Peyer's patch (tissue), 4 donors: ENCODE measurements around the gene CCR2. TPM values are rescaled to one million over a fixed set of nuclear protein-coding genes. Genes with fewer than 3 reads are reported as not detected.

Experiments used
- DNase-seq, 3 donors: peaks; one replicate each; pipeline ENCODE4 v3.0.0-alpha.2; 2017 to 2019
- H3K27ac ChIP-seq, 4 donors: fragments of 200-600 bp; sonication (generic); one replicate each; pipeline ENCODE4 v1.5.1; 2016 to 2019
- H3K27me3 ChIP-seq, 2 donors: fragments of 200-600 bp; sonication (generic); one replicate each; pipeline ENCODE4 v1.5.1; 2019
- H3K36me3 ChIP-seq, 3 donors: fragments of 200-600 bp; sonication (generic); one replicate each; pipeline ENCODE4 v1.5.1; 2016 to 2019
- H3K4me1 ChIP-seq, 4 donors: fragments of 200-600 bp; sonication (generic); one replicate each; pipeline ENCODE4 v1.5.1; 2016 to 2019
- H3K4me3 ChIP-seq, 4 donors: fragments of 200-600 bp; sonication (generic); 1 replicate in 3 of 4; 2 replicates in 1 of 4; pipeline ENCODE4 v1.5.1; 2016 to 2019; ENCODE audit warnings: mild to moderate bottlenecking in 1 of 4
- H3K9me3 ChIP-seq, 4 donors: fragments of 200-600 bp; sonication (generic); one replicate each; pipeline ENCODE4 v1.5.1; 2016 to 2019; ENCODE audit warnings: mild to moderate bottlenecking in 1 of 4
- POLR2A ChIP-seq, 2 donors: fragments of 450-650 bp; IDR thresholded peaks; one replicate each; pipeline ENCODE4 v1.5.1; 2017; ENCODE audit warnings: antibody characterized with exemption in 2 of 2, mild to moderate bottlenecking in 2 of 2, moderate library complexity in 2 of 2
- total RNA-seq, 4 donors: library from RNA; depleted of rRNA; stranded (reverse); fragments of >200 nt; gene quantifications; one replicate each; pipeline ENCODE4 v1.1.0, GENCODE V29; 2016
- TF ChIP-seq, protein P1 (sequence below), 6 experiments: fragments of 450-650 bp in 4 of 6; fragments of 200-600 bp in 2 of 6; sonication (generic) in 1 of 6; IDR thresholded peaks; one replicate each; pipeline ENCODE4 v1.5.1; 2017 to 2019; ENCODE audit warnings: antibody characterized with exemption in 6 of 6, mild to moderate bottlenecking in 3 of 6, moderate library complexity in 1 of 6

The CCR2 gene
- total RNA-seq, 4 donors from 2014 or later, result 0.70 to 4.1 (median 0.80) TPM; not detected in 1

- H3K9me3 ChIP-seq, result no peaks in the 10 kb centered on the region
- H3K36me3 ChIP-seq, result no peaks in the 10 kb centered on the region
- H3K4me1 ChIP-seq, result no peaks in the 10 kb centered on the region
- H3K4me3 ChIP-seq, result no peak overlapping the region
- H3K27ac ChIP-seq, result peak overlapping the region; percentile 50 to 58 (median 56)
- peak in 2 of 3 donors; percentile 74 to 91 for DNase-seq
- no peaks in the 10 kb centered on the region for H3K27me3 ChIP-seq
- no peak for TF ChIP-seq POLR2A (IDR thresholded peaks at IDR 0.05)
- TF ChIP-seq, protein P1, sequence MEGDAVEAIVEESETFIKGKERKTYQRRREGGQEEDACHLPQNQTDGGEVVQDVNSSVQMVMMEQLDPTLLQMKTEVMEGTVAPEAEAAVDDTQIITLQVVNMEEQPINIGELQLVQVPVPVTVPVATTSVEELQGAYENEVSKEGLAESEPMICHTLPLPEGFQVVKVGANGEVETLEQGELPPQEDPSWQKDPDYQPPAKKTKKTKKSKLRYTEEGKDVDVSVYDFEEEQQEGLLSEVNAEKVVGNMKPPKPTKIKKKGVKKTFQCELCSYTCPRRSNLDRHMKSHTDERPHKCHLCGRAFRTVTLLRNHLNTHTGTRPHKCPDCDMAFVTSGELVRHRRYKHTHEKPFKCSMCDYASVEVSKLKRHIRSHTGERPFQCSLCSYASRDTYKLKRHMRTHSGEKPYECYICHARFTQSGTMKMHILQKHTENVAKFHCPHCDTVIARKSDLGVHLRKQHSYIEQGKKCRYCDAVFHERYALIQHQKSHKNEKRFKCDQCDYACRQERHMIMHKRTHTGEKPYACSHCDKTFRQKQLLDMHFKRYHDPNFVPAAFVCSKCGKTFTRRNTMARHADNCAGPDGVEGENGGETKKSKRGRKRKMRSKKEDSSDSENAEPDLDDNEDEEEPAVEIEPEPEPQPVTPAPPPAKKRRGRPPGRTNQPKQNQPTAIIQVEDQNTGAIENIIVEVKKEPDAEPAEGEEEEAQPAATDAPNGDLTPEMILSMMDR (IDR thresholded peaks at IDR 0.05), result peak; percentile 23 to 69 (median 54)
These were observed 14.7 kb downstream of the CCR2 start for GRCh38 chr3:46368569-46368968.

- no peaks in the 10 kb centered on the region for H3K9me3 ChIP-seq
- no peak for DNase-seq
- no peaks in the 10 kb centered on the region for H3K4me1 ChIP-seq
- H3K36me3 ChIP-seq, result no peaks in the 10 kb centered on the region
- H3K27me3 ChIP-seq, result no peaks in the 10 kb centered on the region
- TF ChIP-seq POLR2A (IDR thresholded peaks at IDR 0.05), result no peak
- TF ChIP-seq, protein P1 (IDR thresholded peaks at IDR 0.05), result no peak
- H3K4me3 ChIP-seq, result no peak overlapping the region
- H3K27ac ChIP-seq, result peak overlapping the region; percentile 56 to 75 (median 58)
These were observed 15.2 kb downstream of the CCR2 start for GRCh38 chr3:46369151-46369550.

GRCh38 chr3:46369675-46370132 lies 15.8 kb downstream of the CCR2 start:
- no peaks in the 10 kb centered on the region for H3K36me3 ChIP-seq
- H3K27ac ChIP-seq, result peak overlapping the region; percentile 56 to 75 (median 58)
- no peak overlapping the region for H3K4me3 ChIP-seq
- H3K9me3 ChIP-seq, result no peaks in the 10 kb centered on the region
- H3K4me1 ChIP-seq, result no peaks in the 10 kb centered on the region
- TF ChIP-seq POLR2A (IDR thresholded peaks at IDR 0.05), result no peak
- TF ChIP-seq, protein P1 (IDR thresholded peaks at IDR 0.05), result no peak
- DNase-seq, result no peak
- H3K27me3 ChIP-seq, result no peaks in the 10 kb centered on the region

DNA sequence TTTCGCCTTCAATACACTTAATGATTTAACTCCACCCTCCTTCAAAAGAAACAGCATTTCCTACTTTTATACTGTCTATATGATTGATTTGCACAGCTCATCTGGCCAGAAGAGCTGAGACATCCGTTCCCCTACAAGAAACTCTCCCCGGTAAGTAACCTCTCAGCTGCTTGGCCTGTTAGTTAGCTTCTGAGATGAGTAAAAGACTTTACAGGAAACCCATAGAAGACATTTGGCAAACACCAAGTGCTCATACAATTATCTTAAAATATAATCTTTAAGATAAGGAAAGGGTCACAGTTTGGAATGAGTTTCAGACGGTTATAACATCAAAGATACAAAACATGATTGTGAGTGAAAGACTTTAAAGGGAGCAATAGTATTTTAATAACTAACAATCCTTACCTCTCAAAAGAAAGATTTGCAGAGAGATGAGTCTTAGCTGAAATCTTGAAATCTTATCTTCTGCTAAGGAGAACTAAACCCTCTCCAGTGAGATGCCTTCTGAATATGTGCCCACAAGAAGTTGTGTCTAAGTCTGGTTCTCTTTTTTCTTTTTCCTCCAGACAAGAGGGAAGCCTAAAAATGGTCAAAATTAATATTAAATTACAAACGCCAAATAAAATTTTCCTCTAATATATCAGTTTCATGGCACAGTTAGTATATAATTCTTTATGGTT lies 17.1 kb downstream of the CCR2 start, which contains the start of gene CCR5:
TSS of gene CCR5 (plus strand) at position 108 of the 680 bp plus-strand sequence. CDS start 1,957 bp downstream, outside the sequence.
- H3K4me1 ChIP-seq, result no peaks in the 10 kb centered on the region
- peak within 1 kb of the TSS; percentile 56 to 75 (median 58) for H3K27ac ChIP-seq
- H3K36me3 ChIP-seq, result no peaks in the 10 kb centered on the region
- no peaks in the 10 kb centered on the region for H3K27me3 ChIP-seq
- H3K4me3 ChIP-seq, result peak within 1 kb of the TSS in 2 of 4 donors; percentile 18 to 34
- no peaks in the 10 kb centered on the region for H3K9me3 ChIP-seq
- peak in 1 of 2 donors; percentile 18 for TF ChIP-seq POLR2A (IDR thresholded peaks at IDR 0.05)
- TF ChIP-seq, protein P1 (IDR thresholded peaks at IDR 0.05), result no peak
- DNase-seq, result peak in 1 of 3 donors; percentile 66

DNA sequence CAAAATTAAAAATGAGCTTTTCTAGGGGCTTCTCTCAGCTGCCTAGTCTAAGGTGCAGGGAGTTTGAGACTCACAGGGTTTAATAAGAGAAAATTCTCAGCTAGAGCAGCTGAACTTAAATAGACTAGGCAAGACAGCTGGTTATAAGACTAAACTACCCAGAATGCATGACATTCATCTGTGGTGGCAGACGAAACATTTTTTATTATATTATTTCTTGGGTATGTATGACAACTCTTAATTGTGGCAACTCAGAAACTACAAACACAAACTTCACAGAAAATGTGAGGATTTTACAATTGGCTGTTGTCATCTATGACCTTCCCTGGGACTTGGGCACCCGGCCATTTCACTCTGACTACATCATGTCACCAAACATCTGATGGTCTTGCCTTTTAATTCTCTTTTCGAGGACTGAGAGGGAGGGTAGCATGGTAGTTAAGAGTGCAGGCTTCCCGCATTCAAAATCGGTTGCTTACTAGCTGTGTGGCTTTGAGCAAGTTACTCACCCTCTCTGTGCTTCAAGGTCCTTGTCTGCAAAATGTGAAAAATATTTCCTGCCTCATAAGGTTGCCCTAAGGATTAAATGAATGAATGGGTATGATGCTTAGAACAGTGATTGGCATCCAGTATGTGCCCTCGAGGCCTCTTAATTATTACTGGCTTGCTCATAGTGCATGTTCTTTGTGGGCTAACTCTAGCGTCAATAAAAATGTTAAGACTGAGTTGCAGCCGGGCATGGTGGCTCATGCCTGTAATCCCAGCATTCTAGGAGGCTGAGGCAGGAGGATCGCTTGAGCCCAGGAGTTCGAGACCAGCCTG lies 17.8 kb downstream of the CCR2 start:
- no peaks in the 10 kb centered on the region for H3K36me3 ChIP-seq
- no peaks in the 10 kb centered on the region for H3K27me3 ChIP-seq
- TF ChIP-seq POLR2A (IDR thresholded peaks at IDR 0.05), result no peak
- TF ChIP-seq, protein P1 (IDR thresholded peaks at IDR 0.05), result no peak
- H3K9me3 ChIP-seq, result no peaks in the 10 kb centered on the region
- no peaks in the 10 kb centered on the region for H3K4me1 ChIP-seq
- H3K4me3 ChIP-seq, result peak overlapping the region in 2 of 4 donors; percentile 18 to 34
- H3K27ac ChIP-seq, result peak overlapping the region; percentile 7 to 59 (median 37)
- DNase-seq, result no peak
